MV-4-11 (cell line): Measurements from ENCODE around the gene HEPACAM.

Source experiments
- DNase-seq: peaks from one replicate; lab custom pipeline; 2025; lab: John Stamatoyannopoulos, UW

The HEPACAM gene

DNA sequence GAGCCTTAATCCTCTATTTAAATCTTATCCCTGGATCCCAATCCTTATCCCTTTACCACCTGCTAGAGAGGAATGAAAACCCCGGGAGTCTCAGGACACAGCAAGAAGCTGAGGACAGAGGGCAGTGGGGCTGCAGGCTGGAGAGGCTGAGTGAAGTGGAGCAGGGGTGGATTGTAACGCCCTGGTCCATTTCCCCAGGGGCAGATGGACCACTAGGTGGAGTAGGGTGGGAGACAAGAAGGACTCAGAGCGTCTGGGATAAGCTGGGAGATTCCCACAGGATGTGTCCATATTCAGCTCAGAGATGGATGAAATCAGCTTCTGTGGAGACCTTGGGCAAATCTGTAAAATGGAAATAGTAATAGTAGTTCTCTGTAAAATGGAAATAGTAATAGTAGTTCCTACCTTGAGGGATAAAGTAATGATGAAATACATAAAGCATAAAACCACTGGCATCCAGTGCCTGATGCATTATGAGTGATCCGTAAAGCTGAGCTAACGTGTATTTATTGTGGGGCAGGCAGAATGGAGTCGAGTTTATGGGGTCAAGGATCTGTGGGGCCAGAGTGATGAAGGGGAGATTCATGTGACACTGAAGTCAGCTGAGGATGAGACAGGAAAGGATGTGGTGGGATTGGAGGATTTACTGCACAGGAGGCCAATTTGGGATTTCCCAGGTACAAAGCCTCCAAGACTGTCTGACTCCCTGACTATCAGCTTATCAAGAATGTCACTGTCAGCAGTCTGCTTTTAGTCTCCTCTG, 36.3 kb downstream of the HEPACAM start:
- DNase-seq = no peak

DNA sequence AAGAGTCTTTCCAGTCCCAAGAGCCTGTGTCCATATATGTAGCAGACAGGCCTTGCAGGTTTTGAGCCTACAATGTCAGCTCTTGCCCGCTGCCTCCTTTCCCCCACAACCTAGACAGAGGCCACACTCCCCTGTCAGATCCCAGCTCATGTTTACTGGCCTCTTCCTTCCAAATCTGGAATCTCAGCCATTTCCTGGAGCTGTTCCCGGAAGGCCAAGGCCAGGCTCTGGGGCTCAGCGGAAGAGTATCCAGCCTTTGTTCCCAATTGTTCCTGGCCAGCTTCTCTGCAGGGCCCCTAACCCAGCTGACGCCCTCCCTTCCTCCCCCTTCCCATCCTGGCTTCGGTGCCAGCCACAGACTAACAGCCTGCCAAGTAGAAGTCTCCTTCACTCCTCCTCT, 37.1 kb downstream of the HEPACAM start:
- DNase-seq = no peak

DNA sequence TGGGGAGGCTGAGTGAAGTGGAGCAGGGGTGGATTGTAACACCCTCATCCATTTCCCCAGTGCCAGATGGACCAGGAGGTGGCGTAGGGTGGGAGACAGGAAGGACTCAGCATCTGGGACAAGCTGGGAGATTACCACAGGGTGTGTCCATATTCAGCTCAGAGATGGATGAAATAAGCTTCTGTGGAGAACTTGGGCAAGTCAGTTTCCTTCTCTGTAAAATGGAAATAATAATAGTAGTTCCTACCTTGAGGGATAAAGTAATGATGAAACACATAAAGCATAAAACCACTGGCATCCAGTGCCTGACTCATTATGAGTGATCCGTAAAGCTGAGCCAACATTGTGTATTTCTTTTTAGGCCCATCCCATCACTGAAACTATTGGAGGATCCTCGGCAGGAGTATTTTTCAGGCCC, 37.6 kb downstream of the HEPACAM start:
- DNase-seq = peak; percentile 11

DNA sequence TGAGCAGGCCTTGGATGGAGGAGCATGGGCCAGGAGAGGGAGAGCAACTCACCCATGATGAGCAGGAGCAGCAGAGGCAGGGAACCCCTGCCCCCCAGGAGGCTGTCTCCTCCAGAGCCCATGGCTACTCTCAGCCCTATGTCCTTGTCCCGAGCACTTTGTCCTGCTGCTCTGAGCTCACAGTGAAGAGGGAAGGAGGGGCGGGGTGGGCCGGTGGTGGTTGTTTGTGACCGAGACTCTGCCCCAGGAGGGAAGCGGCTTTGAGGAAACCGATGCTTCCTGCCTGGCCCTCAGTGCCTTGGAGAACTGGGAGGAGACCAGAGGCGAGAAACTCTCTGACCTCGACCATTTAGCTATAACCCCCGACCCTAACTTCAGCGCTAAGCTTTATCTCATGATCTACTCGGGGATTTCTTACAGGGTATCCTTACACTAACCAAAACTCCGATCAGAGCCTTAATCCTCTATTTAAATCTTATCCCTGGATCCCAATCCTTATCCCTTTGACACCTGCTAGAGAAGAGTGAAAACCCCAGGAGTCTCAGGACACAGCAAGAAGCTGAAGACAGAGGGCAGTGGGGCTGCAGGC, 38.1 kb downstream of the HEPACAM start, which contains the start of gene ROBO4:
Gene ROBO4 (minus strand): TSS at position 192 of the 589 bp plus-strand sequence. CDS start 70 bp downstream, at position 122.
- no peak for DNase-seq

DNA sequence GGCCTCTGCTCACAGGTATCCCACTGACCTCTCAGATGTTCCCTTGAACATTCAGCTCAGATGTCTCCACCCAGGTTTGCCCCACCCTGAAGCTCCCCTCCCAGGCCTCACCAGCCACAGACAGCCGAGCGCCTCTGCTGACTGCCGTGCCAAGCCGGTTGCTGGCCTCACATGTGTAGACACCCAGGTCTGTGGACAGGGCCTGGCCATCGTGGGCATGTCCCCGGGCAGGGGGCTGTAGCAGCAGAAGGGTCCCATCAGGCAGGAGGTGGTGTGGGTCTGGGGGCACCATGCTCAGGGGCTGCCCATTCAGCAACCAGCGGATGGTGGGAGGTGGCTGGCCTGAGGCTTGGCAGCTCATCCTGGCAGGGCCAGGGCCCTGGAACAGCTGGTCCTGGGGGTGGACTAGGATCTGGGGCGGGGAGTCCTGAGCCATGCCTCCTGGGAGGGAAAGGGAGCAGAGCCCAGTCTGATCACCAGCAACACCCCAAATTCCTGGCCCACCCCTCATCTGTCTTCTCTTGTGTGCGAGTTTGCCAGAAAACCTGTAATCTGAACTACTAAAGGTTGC, 38.9 kb downstream of the HEPACAM start:
- no peak for DNase-seq

DNA sequence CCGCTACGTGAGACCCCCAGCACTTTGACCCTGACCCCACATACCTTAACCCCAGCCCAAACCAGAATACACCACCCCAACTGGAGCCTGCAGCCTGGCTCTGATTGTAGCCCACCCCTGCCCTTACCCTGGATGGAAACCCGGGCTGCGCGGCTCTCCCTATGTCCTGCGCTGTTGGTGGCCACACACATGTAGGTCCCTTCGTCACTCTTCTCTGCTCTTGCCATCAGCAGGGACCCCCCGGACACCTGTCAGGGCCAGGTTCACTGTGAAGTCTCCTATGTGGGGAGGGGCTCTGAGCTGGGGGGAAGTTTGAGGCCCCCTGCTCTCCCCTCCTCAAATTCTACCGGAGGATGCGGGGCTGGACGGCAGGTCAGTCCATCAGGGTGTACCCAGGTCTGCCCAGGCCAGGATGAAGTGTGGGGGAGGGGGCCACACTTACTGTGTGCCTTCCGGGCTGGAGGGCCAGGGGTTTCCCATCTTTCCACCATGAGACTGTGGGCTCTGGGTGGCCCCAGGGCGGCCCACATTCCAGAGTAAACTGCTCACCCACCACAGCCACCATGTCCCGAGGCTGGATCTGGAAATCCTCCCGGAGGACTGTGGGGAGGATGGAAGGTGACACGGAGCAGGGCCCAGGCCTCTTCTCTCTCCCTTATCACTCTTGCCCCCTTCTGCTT, 39.6 kb downstream of the HEPACAM start:
- DNase-seq = no peak

DNA sequence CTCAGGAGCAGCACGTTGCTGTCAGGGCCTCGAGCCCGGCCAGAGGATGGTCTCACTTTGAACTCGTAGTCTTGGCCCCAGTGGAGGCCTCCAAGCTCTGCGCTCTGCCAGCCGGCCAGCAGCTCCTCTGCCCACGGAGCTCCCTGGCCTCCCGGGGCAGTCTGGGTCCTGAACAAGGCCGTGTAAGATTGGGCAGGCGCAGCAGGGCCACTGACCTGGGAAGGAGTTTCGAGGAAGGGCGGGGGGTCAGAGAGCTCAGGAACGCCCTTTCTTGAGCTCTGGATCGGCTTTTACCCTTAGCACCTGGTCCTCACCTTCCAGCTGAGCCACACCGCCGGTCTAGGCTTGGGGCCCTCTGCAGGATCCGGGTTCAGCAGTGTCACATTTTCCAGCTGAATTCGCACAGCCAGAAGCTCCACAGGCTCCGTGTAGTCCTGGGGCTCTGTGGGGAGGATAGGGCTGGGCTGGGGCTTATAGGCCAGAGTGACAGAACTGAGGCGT, 40.3 kb downstream of the HEPACAM start:
- no peak for DNase-seq

DNA sequence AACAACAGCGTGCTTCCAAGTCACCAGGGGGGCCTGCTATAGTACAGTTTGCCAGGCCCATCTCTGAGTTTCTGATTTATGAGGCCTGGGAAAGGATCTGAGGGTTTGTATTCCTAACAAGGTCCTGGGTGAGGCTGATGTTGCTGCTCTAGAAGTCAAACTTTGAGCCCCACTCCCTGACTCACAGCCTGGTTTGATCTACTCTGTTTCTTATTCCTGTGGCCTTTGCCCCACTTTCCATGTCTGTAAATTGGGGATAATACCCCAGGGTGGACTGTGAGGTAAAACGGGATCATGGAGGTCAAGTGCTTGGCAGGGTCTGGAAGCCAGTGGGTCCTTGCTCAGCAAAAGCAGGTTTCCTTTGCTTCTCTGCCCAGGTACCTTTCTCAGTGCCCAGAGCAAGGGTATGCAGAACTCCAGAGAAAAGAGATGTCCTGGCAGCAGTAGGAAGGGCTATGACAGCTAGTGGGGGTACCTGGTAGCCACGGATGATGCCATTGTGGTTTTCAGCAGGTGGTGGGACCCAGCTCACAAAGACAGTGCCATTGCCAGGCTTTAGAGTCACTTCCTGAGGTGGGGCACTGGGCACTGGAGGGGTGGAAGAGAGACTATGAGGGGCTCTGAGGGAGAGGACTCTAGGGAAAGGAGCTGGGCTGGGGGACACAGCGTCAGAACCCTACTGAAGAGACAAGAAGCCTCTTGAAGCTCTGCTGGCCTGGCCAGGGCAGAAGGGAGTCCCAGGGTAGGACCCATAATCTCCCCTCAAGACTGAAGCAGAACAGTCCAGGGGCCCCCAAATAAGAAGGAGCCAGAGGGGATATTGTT, 41.0 kb downstream of the HEPACAM start:
- no peak for DNase-seq

DNA sequence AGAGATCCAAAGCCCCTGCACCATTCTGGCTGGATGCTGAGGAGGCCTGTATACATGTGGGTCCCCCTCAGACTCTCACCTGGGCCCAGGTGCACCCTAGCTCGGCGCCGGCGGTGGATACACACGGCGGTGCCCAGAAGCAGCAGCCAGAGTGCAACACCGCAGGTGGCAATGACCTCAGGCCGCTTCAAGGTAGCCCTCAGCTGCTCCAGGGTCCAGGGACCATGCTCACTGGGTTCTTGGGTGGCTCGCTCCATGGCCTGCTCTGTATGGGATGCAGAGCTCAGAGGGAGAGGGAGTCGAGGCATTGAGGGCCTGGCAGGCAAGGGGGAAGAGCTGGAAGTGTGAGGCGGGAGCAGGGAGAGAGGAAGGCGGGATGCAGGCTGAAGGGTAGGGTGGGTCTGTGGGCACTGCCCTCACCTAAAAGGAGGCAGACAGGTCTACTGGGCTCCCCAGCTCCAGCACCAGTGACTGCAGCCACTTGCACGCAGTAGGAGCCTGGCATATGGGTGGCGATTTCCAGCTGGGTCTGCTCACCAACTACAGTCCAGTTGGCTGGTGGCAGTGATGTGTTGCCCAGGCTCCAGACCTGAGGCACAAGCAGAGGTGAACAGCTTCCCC, 42.0 kb downstream of the HEPACAM start:
- no peak for DNase-seq

DNA sequence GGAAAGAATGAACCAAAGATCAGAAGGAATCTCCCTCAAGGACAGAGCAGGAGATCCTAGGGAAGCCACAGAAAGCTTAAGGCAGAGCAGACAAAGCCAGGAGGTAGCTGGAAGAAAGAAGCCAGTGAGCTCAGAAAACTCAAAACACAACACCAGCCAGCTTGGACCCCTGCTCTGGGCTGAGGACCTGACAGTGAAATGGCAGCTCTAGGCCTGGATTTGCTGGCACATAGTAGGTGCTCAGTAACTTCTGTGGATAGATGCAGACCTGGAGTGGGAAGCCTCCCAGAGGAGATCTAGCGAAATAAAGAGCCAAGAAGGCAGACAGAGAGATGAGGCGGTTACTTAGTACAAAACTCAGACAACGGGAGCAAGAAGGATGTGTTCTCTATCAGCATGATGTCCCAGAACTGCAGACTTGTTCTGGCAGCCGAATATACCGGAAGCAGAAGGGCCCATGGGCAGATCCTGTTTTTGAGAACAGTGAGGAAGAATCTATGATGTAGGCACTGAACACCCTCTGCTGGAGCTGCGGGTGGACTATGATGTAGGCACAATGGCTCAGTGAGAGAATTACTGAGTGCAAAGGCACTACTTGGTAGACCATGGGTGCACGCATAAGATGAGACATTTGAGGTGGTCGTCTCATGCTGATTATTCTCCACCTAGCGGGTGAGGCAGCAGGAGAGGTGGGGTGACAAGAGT, 42.9 kb downstream of the HEPACAM start:
- DNase-seq = no peak

DNA sequence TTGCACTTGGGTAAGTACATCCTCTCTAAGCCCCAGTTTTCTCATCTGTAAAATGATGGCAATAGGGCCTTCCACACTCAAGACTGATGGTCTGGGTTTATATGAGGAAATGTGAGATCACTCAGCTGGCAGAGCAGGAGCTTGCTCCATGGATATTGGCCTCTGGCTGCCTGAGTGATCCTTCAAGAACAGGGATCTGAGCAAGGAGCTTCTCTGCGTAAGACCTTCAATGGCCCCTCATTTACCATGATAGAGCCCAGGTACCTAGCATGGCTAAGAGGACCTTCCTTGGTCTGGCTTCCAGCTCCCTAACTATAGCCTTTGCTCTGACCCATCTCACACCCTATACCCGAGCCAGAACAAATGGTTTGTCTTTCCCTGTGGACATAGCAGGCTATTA, 43.7 kb downstream of the HEPACAM start:
- DNase-seq = no peak

DNA sequence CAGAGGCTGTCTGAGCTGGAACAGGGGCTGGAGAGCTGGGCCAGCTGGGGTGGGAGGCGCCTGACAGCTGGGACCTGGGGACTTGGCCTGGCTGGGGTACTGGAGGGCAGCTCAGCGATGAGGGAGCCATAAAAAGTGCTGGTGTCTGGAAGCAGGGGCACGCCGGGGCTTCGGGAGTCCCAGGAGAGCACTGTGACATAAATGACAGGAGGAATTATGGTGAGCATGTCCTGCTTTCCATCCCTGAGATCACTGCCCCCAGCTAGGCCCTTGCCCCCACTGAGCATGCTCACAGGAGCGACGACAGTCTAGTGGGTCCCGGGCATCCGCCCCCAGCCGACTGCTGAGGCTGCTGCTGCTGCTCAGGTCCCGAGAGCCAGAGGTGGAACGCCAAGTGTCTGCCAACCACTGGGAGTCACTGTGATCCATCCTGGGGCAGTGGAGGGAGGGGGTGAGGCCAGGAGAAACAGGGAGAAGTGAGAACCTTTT, 44.4 kb downstream of the HEPACAM start:
- DNase-seq = peak; percentile 25

DNA sequence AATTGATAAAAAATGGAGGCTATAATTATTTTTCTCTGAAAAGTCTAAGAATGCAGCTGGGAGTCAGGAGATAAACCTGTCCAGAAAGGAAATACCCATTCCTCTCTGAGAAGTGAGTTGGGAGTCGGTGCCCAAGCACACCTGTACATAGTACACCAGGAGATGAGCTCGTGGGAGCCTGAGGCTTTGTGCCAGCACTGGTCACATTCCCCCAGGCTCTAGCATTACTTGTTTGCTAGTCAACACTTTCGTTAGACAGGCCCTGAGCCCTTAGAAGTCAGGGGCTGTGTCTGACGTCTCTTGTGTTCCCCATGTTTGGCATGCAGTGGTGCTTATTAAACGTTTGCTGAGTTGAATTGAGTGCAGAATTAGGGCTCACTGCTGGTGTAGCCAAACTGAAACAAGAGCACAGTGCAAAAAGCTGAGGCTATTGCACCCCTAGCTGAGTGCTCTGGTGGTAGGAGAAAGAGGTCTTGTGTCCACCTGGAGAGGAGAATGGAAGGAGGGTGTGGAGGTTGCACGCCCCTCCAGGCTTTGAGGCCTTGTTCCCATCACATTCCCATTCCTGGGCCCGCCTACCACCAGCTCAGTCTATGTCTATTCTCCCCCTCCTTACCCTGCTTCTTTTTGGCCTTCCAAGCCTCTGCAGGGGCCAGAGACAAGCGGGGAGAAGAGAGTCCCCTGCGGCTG, 45.0 kb downstream of the HEPACAM start:
- DNase-seq = no peak

DNA sequence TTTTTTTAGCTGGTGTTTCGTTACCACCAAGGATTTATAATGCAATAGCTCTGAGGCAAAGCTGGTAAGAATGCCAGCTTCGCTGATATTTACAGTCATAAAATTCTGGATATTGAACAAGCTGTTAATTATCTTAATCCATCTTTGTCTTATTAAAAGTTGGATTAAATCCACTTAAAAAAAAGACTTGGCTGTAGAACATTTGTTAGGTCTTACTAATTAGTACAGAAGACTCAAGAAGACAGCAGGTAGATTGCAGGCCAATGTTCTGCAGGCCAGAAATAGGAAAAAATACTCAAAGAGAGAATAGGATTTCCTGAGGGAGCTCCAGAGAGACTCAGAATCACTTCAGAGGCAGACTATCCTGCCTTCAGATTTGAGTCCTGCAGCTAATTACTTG, 45.7 kb downstream of the HEPACAM start:
- DNase-seq = no peak

DNA sequence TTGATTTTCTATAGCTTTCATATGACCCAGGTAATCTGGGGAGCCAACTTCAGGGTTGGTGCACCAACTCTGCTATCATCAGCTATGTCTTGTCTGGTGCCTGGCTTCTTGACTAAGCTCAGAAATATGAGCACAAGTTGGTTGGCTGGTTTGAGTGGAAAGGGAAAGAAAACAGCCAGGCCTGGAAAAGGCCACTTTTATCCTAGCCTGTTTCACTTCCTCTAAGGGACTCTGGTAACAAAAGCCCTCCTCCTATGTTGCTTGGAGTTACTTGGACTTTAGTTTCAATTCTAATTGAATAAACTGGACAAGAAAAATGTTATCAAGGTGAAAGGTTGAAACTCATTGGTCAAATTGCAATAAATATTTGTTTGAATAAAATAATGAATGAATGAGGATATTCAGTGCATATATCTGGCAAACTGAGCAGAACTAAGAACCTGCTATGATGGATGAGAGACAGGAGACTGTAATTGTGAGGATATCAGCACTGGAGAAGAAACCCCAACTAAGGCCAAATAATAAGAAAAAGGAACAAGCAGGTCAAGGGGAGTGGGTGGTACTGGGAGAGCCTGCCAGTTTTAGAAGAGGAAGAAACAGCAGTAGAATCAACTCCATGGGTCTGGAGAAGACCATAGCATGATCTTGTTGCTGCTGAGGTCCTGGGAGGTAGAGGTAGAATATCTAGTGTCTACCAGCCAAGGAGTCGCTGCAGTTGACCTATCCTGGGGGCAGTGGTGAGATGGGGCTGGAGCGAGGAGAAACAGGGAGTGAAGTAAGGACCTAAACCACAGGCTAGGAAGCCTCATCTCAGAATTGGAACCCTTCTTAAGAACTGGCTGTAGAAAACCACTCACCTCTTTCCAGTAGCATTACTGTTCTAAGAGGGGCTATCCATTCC, 46.4 kb downstream of the HEPACAM start:
- peak; percentile 77 for DNase-seq

DNA sequence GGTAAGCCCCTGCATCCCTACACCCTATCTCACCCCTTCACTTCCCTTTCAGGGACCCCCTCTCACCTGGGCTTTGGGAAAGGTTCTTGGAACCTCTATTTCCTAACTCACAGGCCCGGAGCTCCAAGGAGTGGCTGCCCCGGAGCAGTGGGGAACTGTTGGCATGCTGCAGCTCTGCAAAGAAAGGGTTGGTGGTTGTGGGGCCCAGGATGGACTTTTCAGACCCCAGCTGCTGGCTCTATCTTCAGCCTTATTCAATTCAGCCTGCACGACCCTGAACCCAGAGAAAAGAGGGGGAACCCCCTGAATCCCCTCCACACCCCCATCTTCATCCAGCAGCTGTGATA, 48.2 kb downstream of the HEPACAM start:
- DNase-seq = no peak

DNA sequence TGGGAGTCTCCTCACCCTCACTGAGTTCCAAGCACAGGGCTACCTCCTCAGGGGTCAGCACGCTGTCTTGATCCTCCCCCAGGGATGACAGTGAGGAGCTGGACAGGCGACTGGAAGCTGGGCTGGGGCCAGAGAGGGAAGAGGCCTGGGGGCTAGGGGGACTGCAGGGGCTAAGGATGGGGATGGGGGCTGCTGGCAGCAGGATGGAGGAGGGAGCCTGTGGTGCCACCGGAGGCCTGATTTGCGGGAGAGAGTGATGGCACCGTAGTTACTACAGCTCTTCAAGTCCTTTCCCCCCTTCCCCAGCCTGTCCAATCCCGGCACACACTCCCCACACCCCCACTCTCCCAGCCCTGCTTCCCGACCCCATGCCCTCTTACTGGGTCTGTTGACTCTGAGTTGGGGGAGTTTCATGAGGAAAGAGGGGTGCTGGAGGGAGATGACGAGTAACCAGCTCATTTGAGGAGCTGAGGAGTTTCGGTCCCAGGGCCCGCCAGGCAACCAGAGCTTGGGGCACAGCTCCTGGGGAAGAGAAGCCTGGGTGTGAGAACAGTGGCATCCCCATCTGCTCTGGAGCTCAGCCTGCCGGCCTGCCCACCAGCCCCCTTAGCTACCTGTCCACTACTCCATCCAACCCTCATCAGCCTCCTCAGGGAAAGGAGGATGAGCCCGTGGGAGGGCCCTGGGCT, 48.7 kb downstream of the HEPACAM start:
- no peak for DNase-seq

DNA sequence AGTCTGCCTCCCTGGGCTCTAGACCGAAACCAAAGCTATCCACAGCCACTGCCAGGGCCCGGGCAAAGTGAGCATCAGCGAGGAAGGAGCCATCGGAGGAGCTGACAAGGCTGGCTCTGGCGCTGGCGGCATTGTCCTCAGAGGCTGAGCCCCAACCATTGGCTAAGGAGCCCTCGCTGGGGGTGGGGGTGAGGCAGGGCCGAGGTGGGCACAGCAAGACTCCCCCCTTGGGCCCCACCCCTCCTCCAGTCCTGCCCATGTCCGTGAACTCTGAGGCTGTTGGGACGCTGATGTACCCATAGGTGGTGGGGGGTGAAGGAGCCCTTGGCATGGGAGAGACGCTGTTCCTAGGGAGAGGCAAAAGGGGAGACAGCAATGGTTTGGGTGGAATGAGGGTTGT, 49.4 kb downstream of the HEPACAM start:
- no peak for DNase-seq
